Measurements from ENCODE around the gene ABCB8.

DNA sequence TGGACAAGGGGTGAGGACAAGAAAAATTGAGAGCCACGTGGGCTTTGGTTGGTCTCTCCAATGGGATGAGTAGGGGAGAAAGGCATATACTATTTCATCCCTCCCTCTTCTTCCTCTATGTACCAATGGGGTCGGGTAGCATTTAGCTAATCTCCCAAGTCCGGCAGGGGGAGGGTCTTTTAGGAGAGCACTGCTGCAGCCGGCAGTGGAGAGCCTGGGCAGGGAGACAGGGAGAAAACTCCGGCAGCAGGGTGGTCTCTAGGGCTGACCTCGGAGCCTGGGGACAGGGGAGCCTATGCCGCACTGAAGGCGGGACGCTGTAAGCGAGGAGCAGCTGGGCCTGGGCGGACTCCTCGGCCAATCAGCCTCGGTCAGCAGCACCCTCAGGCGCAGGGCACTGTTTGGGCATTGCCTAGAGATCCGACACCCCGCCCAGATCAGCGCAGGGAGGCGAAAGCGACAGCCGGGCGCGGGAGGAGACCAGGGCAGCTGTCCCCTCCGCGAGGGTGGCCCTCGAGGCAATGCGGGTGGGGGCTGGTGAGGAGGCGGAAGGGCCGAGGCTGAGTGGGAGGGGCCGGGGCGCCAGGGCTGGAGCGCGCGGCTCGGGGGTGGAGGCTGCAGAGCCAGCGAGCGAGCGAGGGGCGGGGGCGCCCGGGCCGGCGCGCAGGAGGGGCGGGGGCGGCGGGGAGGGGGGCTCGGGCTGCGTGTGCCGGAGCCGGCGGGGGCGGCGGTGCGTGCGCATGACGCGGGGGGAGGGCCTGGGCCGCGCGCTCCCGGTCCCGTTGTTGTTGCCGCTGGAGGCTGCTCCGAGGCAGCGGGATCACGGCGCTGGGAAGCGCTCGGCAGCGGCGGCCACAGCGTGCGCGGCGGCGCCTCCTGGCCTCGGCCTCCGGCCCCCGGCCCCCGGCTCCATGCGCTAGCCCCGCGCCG, 57.7 kb downstream of the ABCB8 start, which contains the start of gene AGAP3:
- TF ChIP-seq, protein P1, sequence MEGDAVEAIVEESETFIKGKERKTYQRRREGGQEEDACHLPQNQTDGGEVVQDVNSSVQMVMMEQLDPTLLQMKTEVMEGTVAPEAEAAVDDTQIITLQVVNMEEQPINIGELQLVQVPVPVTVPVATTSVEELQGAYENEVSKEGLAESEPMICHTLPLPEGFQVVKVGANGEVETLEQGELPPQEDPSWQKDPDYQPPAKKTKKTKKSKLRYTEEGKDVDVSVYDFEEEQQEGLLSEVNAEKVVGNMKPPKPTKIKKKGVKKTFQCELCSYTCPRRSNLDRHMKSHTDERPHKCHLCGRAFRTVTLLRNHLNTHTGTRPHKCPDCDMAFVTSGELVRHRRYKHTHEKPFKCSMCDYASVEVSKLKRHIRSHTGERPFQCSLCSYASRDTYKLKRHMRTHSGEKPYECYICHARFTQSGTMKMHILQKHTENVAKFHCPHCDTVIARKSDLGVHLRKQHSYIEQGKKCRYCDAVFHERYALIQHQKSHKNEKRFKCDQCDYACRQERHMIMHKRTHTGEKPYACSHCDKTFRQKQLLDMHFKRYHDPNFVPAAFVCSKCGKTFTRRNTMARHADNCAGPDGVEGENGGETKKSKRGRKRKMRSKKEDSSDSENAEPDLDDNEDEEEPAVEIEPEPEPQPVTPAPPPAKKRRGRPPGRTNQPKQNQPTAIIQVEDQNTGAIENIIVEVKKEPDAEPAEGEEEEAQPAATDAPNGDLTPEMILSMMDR (IDR thresholded peaks at IDR 0.05): no peak
- no peak for TF ChIP-seq POLR2A (IDR thresholded peaks at IDR 0.05)
- no peak for TF ChIP-seq EP300 (IDR thresholded peaks at IDR 0.05)
